K562 (cell line): ENCODE data around the gene TSKS. TPM values are rescaled to one million over a fixed set of nuclear protein-coding genes. Genes with fewer than 3 reads are reported as not detected.

Experiments used
- ATAC-seq: fragments of 200-7000 bp; cut with Tn5 transposase; 3 replicates; pipeline ENCODE4 v1.9.1; 2020; ENCODE audit warnings: moderate library complexity
- BruUV-seq: library from RNA; stranded (reverse); fragments of 400-500 nt; replicated peaks from 2 replicates; lab custom pipeline; 2021; lab: Mats Ljungman, UMichigan
- CTCF ChIA-PET: fragments of 300-600 bp; formaldehyde crosslinking; extraction: SDS; loops from one replicate; lab custom pipeline; 2021; ENCODE audit warnings: low intra/inter-chr PET ratio; lab: Yijun Ruan, JAX
- POLR2A ChIA-PET: fragments of 300-600, 350-650 bp; sonication (Branson Sonifier 250); formaldehyde crosslinking; extraction: SDS; loops from one replicate; lab custom pipeline; 2021; ENCODE audit warnings: antibody characterized with exemption, inconsistent platforms; lab: Yijun Ruan, JAX
- DNase-seq, 4 experiments: peaks; one replicate each; pipeline versions ENCODE4 v3.0.0 to v3.0.0-alpha.2; 2011 to 2018; ENCODE audit warnings: low spot score in 3 of 4, mixed read lengths in 3 of 4; ENCODE audit errors: extremely low read depth in 1 of 4
- FAIRE-seq: peaks from 2 replicates; lab custom pipeline; 2011; peaks lifted over from hg19 to GRCh38; lab: Jason Lieb, UNC
- H2AFZ ChIP-seq: 2 replicates; pipeline ENCODE4 v1.6.0; 2011; ENCODE audit warnings: low read depth, low read length, control low read depth, inconsistent platforms
- H3K27ac ChIP-seq: fragments of 200-600 bp; 3 replicates; pipeline ENCODE4 v1.8.0; 2011; ENCODE audit warnings: low read depth, mild to moderate bottlenecking, control low read depth, inconsistent platforms, low read length, moderate library complexity, mixed read lengths; ENCODE audit errors: extremely low read depth
- H3K27me3 ChIP-seq, 2 experiments: fragments of 300-600 bp in 1 of 2; 2 replicates in 1 of 2; 3 replicates in 1 of 2; pipeline versions ENCODE4 v1.6.0 to v1.8.0; 2011; ENCODE audit warnings: inconsistent platforms in 2 of 2, low read length in 2 of 2, mild to moderate bottlenecking in 1 of 2, mixed read lengths in 1 of 2, moderate library complexity in 1 of 2; ENCODE audit not compliant: control insufficient read depth in 2 of 2, insufficient read depth in 2 of 2
- H3K36me3 ChIP-seq: fragments of 300-600 bp; 3 replicates; pipeline ENCODE4 v1.8.0; 2011; ENCODE audit warnings: mild to moderate bottlenecking, low read length, inconsistent platforms; ENCODE audit not compliant: control insufficient read depth, insufficient read depth
- H3K4me1 ChIP-seq, 2 experiments: fragments of 200-600 bp in 1 of 2; replicated peaks in 1 of 2; 2 replicates in 1 of 2; 3 replicates in 1 of 2; pipeline versions ENCODE4 v1.5.1 to v1.8.0; 2011; ENCODE audit warnings: inconsistent platforms in 2 of 2, low read length in 2 of 2, mild to moderate bottlenecking in 1 of 2, mixed read lengths in 1 of 2, moderate library complexity in 1 of 2; ENCODE audit not compliant: control insufficient read depth in 2 of 2, insufficient read depth in 2 of 2
- H3K4me2 ChIP-seq: 2 replicates; pipeline ENCODE4 v1.6.1; 2011; ENCODE audit warnings: low read length, control low read depth, inconsistent platforms, mixed read lengths; ENCODE audit not compliant: insufficient read depth
- H3K4me3 ChIP-seq: fragments of 200-600 bp; sonication (generic), shearing (Covaris generic); 2 replicates; pipeline ENCODE4 v1.5.1; 2016; ENCODE audit warnings: control low read depth, inconsistent platforms
- H3K79me2 ChIP-seq: fragments of 200-600 bp; 3 replicates; pipeline ENCODE4 v1.8.0; 2011; ENCODE audit warnings: low read length, inconsistent platforms; ENCODE audit not compliant: control insufficient read depth, insufficient read depth
- H3K9ac ChIP-seq, 2 experiments: 2 replicates each; pipeline versions ENCODE4 v1.6.0 to v1.6.1; 2011; ENCODE audit warnings: low read depth in 2 of 2, low read length in 2 of 2, control low read depth in 1 of 2, inconsistent platforms in 1 of 2, mild to moderate bottlenecking in 1 of 2, mixed read lengths in 1 of 2; ENCODE audit not compliant: insufficient read depth in 1 of 2
- H3K9me1 ChIP-seq: one replicate; pipeline ENCODE4 v1.6.0; 2011; ENCODE audit warnings: inconsistent platforms, mild to moderate bottlenecking, low read length, moderate library complexity; ENCODE audit not compliant: control insufficient read depth, insufficient read depth
- H3K9me3 ChIP-seq: replicated peaks from 2 replicates; pipeline ENCODE4 v1.5.1; 2011; ENCODE audit warnings: low read depth, low read length, inconsistent platforms; ENCODE audit not compliant: control insufficient read depth, insufficient read depth
- H4K20me1 ChIP-seq: replicated peaks from 2 replicates; pipeline ENCODE4 v1.6.1; 2011; ENCODE audit warnings: low read length, inconsistent platforms, mixed read lengths; ENCODE audit not compliant: control insufficient read depth, insufficient read depth
- BCL6 ChIP-seq: fragments of 250-450 bp; sonication (Bioruptor Pico); IDR thresholded peaks from 2 replicates; pipeline ENCODE4 v1.4.0; 2020
- DACH1 ChIP-seq: fragments of 450-650 bp; IDR thresholded peaks from 2 replicates; pipeline ENCODE4 v1.6.1; 2018; ENCODE audit not compliant: partially characterized antibody
- EGR1 ChIP-seq: fragments of 450-650 bp; conservative IDR thresholded peaks from 2 replicates; pipeline ENCODE4 v1.6.1; 2017; ENCODE audit warnings: mild to moderate bottlenecking
- EP300 ChIP-seq: IDR thresholded peaks from 2 replicates; pipeline ENCODE4 v1.6.1; 2012; ENCODE audit warnings: low read length, improper control_type of control experiment
- MYC ChIP-seq, 2 experiments: fragments of 250-450 bp in 1 of 2; sonication (Bioruptor Pico) in 1 of 2; IDR thresholded peaks; 2 replicates each; pipeline versions ENCODE4 v1.5.1 to v1.6.1; 2012 to 2021; ENCODE audit warnings: low read depth in 2 of 2, borderline replicate concordance in 1 of 2, improper control_type of control experiment in 1 of 2, low read length in 1 of 2, mild to moderate bottlenecking in 1 of 2, moderate library complexity in 1 of 2
- SETDB1 ChIP-seq: IDR thresholded peaks from one replicate; pipeline ENCODE4 v1.6.1; 2012; ENCODE audit warnings: low read length, control low read depth, inconsistent platforms
- WGBS: fragments of 100-300 bp; shearing (Covaris generic); methylation state at CpG from one replicate; pipeline ENCODE4 v1.1.6; 2016; ENCODE audit warnings: low coverage, mixed read lengths; ENCODE audit not compliant: insufficient coverage; ENCODE audit errors: missing lambda C conversion rate; 5-methylcytosine and 5-hydroxymethylcytosine counted together
- in situ Hi-C: fragments of 300-500 bp; cut with MboI; formaldehyde crosslinking; loops from 4 replicates; pipeline ENCODE4 v1.15.0; 2018; ENCODE audit warnings: inconsistent platforms, mixed read lengths
- intact Hi-C: fragments of 100-400 bp; cut with micrococcal nuclease; formaldehyde crosslinking; loops from 2 replicates; pipeline ENCODE4 v1.14.2; 2022
- polyA plus RNA-seq, 8 experiments: library from polyadenylated mRNA; depleted of rRNA in 4 of 8; stranded (reverse) in 5 of 8; unstranded in 3 of 8; fragments of >200 nt; fragmentation: Nextera tagmentation in 2 of 8; fragmentation: Illumina TruSeq in 1 of 8; extraction: Ambion mirVana in 2 of 8; extraction: Trizol in 1 of 8; gene quantifications; 2 replicates each; pipeline versions ENCODE4 v1.2.1 to v1.2.3, GENCODE V29; 2011 to 2014; ENCODE audit warnings: inconsistent platforms in 1 of 8, missing spikeins in 1 of 8
- total RNA-seq, 7 experiments: library from RNA; depleted of rRNA in 6 of 7; stranded (reverse); fragments of >200 nt in 6 of 7; fragmentation: Illumina TruSeq in 2 of 7; extraction: Trizol in 2 of 7; gene quantifications; 2 replicates each; pipeline versions ENCODE4 v1.2.1 to v1.2.3, GENCODE V29; 2011 to 2021; ENCODE audit warnings: low replicate concordance in 1 of 7
- TF ChIP-seq, protein P1 (sequence below), 2 experiments: fragments of 450-650 bp in 1 of 2; sonication (generic) in 1 of 2; formaldehyde crosslinking in 1 of 2; IDR thresholded peaks; 2 replicates each; pipeline versions ENCODE4 v1.7.1 to v1.9.0; 2016 to 2022; ENCODE audit warnings: inconsistent platforms in 1 of 2, mild to moderate bottlenecking in 1 of 2, missing genetic modification reagents in 1 of 2
- TF ChIP-seq, protein P2 (sequence below): fragments of 250-450 bp; sonication (Bioruptor Pico); IDR thresholded peaks from 2 replicates; pipeline ENCODE4 v1.8.0; 2022; ENCODE audit warnings: inconsistent platforms, mild to moderate bottlenecking, moderate library complexity, borderline replicate concordance
- TF ChIP-seq, protein P3 (sequence below): fragments of 250-450 bp; sonication (Bioruptor Pico); IDR thresholded peaks from 2 replicates; pipeline ENCODE4 v1.9.0; 2021; ENCODE audit warnings: mild to moderate bottlenecking

TSKS gene
- total and polyA plus RNA-seq, 9 of the 15 experiments (the other 6 are each of a cell fraction or from before 2014, with no cell fraction given) = 0.14 to 4.5 (median 0.80) TPM

DNA sequence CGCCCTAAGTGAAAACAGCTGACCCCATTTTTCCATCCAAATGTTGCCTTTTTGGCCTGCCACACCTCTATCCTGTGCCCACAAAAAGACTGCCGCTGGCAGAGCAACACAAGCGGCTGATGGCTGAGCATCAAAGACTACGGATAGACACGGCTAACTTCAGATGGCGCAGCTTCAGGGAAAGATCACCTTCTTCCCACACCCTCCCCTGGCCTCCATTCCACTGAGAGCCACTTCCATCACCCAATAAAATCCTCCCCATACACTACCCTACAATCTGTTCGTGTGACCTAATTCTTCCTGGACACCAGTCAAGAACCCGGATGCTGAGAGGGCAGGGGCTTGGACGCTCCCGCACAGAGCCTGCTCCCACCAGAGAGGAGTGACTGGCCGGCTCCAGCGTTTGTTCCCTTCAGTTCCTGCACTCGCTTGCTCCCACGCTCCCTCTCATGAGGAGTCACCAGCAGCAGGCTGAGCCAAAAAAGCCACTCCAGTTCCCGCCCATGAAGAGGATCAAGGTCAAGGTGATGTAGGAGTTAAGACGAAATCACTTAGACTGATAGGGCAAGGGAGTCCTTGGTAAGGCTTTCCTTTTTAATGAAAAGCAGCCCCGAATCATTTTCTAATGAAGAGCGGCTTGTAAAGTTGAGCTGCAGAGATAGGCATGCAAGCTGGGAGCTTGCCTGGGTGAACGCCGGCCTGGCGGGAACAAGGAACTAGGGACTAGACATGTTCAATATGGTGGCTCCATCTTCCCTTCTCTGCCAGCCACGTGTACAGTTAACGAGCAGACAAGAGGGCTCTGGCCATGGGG is 35.7 kb downstream of the TSKS start:
- DNase-seq (peak in 1 of 4 experiments; percentile 46), FAIRE-seq (no peak), ATAC-seq (peak; percentile 23)
- Histone ChIP-seq H3K36me3 (0 out of 3 replicates have a peak, but pooled peaks cover 2% of the 10 kb centered on the region), H3K9me1 (no peaks in the 10 kb centered on the region), H3K4me3 (no peak overlapping the region), H3K9me3 (no peaks in the 10 kb centered on the region), H3K9ac (peak overlapping the region; percentile 18 to 70; a peak in 2 of 4 replicates), H3K27ac (peak overlapping the region; percentile 59; the same call in 2 of the 3 replicates), H3K79me2 (no peaks in the 10 kb centered on the region), H3K4me2 (0 out of 2 replicates have a peak overlapping the region, but pooled peaks have one; percentile 27), H2AFZ (peak overlapping the region; percentile 73), H4K20me1 (no peaks in the 10 kb centered on the region), H3K27me3 (no peaks in the 10 kb centered on the region), H3K4me1 (peaks cover 0 to 8% of the 10 kb centered on the region in 2 experiments; a peak in 4 of 5 replicates)
- CTCF ChIA-PET = no interaction called here
- no TSS peak for BruUV-seq
- WGBS = 62% methylated on average over 23 of the region's 23 CpGs
- POLR2A ChIA-PET = interaction anchor here (2.0 kb wide), 1 partner anchor 10 kb away, joined by 5 read pairs; no protein-coding TSS in a partner anchor
- intact Hi-C loops = no loop called here
- in situ Hi-C loops = no loop called here
- TF ChIP-seq MYC (IDR thresholded peaks at IDR 0.05; ENCODE audit: low read depth, low read length) (peak; percentile 54; the same call in 1 of the 2 replicates), MYC (CRISPR knock-in tag; IDR thresholded peaks at IDR 0.05; ENCODE audit: borderline replicate concordance, low read depth) (no peak), SETDB1 (no peak), BCL6 (CRISPR knock-in tag) (no peak), EGR1 (no peak), DACH1 (no peak), EP300 (no peak)
- TF ChIP-seq, protein P1, sequence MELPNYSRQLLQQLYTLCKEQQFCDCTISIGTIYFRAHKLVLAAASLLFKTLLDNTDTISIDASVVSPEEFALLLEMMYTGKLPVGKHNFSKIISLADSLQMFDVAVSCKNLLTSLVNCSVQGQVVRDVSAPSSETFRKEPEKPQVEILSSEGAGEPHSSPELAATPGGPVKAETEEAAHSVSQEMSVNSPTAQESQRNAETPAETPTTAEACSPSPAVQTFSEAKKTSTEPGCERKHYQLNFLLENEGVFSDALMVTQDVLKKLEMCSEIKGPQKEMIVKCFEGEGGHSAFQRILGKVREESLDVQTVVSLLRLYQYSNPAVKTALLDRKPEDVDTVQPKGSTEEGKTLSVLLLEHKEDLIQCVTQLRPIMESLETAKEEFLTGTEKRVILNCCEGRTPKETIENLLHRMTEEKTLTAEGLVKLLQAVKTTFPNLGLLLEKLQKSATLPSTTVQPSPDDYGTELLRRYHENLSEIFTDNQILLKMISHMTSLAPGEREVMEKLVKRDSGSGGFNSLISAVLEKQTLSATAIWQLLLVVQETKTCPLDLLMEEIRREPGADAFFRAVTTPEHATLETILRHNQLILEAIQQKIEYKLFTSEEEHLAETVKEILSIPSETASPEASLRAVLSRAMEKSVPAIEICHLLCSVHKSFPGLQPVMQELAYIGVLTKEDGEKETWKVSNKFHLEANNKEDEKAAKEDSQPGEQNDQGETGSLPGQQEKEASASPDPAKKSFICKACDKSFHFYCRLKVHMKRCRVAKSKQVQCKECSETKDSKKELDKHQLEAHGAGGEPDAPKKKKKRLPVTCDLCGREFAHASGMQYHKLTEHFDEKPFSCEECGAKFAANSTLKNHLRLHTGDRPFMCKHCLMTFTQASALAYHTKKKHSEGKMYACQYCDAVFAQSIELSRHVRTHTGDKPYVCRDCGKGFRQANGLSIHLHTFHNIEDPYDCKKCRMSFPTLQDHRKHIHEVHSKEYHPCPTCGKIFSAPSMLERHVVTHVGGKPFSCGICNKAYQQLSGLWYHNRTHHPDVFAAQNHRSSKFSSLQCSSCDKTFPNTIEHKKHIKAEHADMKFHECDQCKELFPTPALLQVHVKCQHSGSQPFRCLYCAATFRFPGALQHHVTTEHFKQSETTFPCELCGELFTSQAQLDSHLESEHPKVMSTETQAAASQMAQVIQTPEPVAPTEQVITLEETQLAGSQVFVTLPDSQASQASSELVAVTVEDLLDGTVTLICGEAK (IDR thresholded peaks at IDR 0.05) = no peak
- TF ChIP-seq, protein P1 (CRISPR knock-in tag; IDR thresholded peaks at IDR 0.05) = no peak
- TF ChIP-seq, protein P2, sequence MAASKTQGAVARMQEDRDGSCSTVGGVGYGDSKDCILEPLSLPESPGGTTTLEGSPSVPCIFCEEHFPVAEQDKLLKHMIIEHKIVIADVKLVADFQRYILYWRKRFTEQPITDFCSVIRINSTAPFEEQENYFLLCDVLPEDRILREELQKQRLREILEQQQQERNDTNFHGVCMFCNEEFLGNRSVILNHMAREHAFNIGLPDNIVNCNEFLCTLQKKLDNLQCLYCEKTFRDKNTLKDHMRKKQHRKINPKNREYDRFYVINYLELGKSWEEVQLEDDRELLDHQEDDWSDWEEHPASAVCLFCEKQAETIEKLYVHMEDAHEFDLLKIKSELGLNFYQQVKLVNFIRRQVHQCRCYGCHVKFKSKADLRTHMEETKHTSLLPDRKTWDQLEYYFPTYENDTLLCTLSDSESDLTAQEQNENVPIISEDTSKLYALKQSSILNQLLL (CRISPR knock-in tag) = no peak
- TF ChIP-seq, protein P3, sequence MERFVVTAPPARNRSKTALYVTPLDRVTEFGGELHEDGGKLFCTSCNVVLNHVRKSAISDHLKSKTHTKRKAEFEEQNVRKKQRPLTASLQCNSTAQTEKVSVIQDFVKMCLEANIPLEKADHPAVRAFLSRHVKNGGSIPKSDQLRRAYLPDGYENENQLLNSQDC (CRISPR knock-in tag) = no peak
